HUES48 (cell line): ENCODE measurements around the gene BPIFA3.

Experiments
- H3K27ac ChIP-seq: one replicate; pipeline ENCODE4 v1.7.0; 2013; ENCODE audit warnings: low read depth, low read length, inconsistent platforms
- H3K27me3 ChIP-seq: 2 replicates; pipeline ENCODE4 v1.6.1; 2013; ENCODE audit warnings: mild to moderate bottlenecking, low read length; ENCODE audit not compliant: control insufficient read depth, insufficient read depth
- H3K36me3 ChIP-seq: 2 replicates; pipeline ENCODE4 v1.6.1; 2013; ENCODE audit warnings: low read length; ENCODE audit not compliant: control insufficient read depth, insufficient read depth
- H3K4me1 ChIP-seq: 2 replicates; pipeline ENCODE4 v1.6.1; 2013; ENCODE audit warnings: mild to moderate bottlenecking, low read length; ENCODE audit not compliant: control insufficient read depth, insufficient read depth
- H3K4me3 ChIP-seq: 2 replicates; pipeline ENCODE4 v1.5.1; 2013; ENCODE audit warnings: mild to moderate bottlenecking, low read depth, low read length
- H3K9ac ChIP-seq: 2 replicates; pipeline ENCODE4 v1.6.1; 2013; ENCODE audit warnings: mild to moderate bottlenecking, low read depth, low read length, moderate library complexity
- H3K9me3 ChIP-seq: 2 replicates; pipeline ENCODE4 v1.6.1; 2013; ENCODE audit warnings: low read length; ENCODE audit not compliant: control insufficient read depth, insufficient read depth

Gene BPIFA3

DNA sequence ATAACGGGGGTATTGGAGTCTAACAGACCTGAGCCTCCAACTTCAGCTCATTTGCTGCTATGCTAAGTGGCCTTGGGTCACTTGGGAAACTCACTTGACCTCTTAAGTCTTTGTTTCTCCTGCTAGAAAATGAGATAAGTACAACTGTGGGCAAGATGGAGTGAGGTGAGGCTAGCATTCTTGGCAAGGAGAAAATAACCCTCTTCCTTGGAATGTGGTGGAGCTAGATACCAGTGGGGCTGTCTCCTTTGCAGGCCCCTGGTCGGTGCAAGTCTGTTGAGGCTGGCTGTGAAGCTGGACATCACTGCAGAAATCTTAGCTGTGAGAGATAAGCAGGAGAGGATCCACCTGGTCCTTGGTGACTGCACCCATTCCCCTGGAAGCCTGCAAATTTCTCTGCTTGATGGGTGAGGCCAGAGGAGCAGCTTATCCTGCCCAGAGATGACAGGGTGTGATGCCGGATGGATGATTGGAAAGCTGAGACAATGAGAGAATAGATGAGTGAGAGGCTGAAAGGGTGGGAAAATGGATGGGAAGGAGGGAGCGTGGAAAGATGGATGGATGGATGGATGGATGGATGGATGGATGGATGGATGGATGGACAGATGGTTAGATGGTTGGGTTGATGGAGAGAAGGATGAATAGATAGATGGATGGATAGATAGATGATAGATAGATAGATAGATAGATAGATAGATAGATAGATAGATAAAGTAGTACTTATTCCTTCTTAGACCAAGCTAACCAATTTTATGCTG is 23.0 kb downstream of the BPIFA3 start:
- H3K9me3 ChIP-seq, result no peaks in the 10 kb centered on the region
- no peaks in the 10 kb centered on the region for H3K27me3 ChIP-seq
- no peaks in the 10 kb centered on the region for H3K36me3 ChIP-seq
- H3K27ac ChIP-seq, result no peak overlapping the region
- H3K9ac ChIP-seq, result no peak overlapping the region
- H3K4me1 ChIP-seq, result no peaks in the 10 kb centered on the region
- no peak overlapping the region for H3K4me3 ChIP-seq

DNA sequence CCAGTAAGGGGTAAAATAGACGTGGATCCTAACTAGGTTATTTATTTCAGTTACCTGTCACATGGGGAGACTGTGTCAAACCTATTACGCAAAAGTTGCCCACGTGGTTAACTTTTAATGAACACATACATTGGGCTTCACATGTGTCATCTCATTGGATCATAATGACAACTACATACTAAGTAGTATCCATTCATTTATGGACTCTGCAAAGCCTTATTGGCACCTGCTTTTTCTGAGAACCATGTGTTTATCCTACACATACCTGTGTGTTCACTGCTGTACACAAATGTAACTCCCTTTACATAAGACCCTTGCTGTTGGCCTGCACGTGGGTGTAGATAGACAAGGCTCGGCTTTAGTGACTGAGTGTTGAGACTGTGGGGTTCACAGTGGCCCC is 23.8 kb downstream of the BPIFA3 start:
- no peak overlapping the region for H3K27ac ChIP-seq
- H3K27me3 ChIP-seq, result no peaks in the 10 kb centered on the region
- no peaks in the 10 kb centered on the region for H3K36me3 ChIP-seq
- no peaks in the 10 kb centered on the region for H3K9me3 ChIP-seq
- H3K9ac ChIP-seq, result no peak overlapping the region
- H3K4me1 ChIP-seq, result no peaks in the 10 kb centered on the region
- no peak overlapping the region for H3K4me3 ChIP-seq

DNA sequence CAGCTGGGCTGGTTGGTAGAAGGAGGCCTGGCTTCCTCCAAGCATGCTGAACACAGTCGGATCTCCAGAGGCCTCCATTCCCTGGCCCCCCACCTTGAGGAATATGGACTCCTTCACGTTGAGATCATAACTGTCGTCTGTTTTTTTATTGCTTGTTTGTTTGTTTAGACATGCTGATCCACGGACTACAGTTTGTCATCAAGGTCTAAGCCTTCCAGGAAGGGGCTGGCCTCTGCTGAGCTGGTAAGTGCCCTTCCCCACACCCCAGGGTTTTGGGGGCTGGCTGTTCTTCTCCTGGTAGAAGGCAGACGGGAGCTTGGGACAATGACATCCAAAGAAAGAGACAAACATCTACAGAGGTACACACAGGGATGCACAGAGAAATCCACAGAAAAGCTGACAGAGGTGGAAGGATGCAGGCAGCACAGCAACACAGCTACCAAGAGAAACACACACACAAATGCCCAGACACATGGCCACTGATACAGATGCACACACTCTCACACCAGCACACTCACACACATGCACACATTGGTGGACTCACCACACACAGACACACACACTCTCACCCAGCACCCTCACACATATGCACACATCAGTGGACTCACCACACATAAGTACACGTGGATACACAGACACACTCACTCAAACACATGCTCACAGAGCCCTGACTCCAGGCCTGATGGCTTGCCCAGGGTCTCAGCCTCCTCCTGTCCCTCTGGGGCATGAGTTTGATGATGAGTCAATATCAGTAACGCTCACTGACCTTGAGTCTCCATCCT is 25.4 kb downstream of the BPIFA3 start:
- Histone ChIP-seq H3K27me3 (no peaks in the 10 kb centered on the region), H3K9me3 (no peaks in the 10 kb centered on the region), H3K36me3 (no peaks in the 10 kb centered on the region), H3K4me3 (no peak overlapping the region), H3K9ac (no peak overlapping the region), H3K4me1 (no peaks in the 10 kb centered on the region), H3K27ac (no peak overlapping the region)

DNA sequence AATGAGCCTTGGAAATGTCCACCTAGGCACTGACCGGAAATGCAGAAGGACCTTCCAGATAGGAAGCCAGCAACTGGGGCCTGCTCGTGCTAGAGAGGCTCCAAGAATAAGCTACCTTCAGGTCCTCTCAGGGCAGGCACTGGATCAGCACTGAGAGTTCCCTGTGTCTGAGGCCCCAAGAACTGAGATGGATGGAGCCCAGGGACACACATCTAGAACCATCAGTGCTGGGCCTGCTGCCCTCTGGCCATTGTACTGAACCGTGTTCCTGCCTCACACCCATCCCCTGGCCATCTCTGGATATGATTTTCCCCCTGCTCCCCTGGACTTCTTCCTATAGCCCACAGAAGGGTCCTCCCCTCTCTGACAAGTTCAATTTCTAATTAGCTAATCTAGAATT is 28.9 kb downstream of the BPIFA3 start:
- H3K27me3 ChIP-seq, result no peaks in the 10 kb centered on the region
- no peak overlapping the region for H3K27ac ChIP-seq
- H3K4me3 ChIP-seq, result no peak overlapping the region
- H3K4me1 ChIP-seq, result no peaks in the 10 kb centered on the region
- H3K9me3 ChIP-seq, result no peaks in the 10 kb centered on the region
- H3K36me3 ChIP-seq, result no peaks in the 10 kb centered on the region
- H3K9ac ChIP-seq, result no peak overlapping the region

DNA sequence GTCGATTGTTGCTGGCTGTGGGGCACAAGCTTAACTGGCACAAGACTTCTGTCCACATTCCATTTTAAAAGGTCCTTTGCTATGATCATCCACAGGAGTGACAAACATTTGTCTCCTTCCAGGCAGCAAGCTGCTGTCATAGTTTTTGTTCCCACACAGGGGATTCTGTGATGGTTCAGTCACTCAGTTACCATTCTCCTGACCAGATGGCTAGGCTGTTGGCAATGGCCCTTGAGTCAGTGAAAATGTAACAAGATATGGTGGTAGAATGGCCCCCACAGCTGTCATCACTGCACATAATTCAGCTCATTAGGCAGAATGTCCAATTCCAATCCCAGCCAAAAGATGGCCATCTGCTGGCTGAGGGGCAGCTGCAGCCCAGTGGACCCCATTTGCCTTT is 32.3 kb downstream of the BPIFA3 start:
- no peak overlapping the region for H3K4me3 ChIP-seq
- H3K9me3 ChIP-seq, result no peaks in the 10 kb centered on the region
- no peaks in the 10 kb centered on the region for H3K36me3 ChIP-seq
- H3K27me3 ChIP-seq, result no peaks in the 10 kb centered on the region
- H3K9ac ChIP-seq, result no peak overlapping the region
- no peaks in the 10 kb centered on the region for H3K4me1 ChIP-seq
- no peak overlapping the region for H3K27ac ChIP-seq

DNA sequence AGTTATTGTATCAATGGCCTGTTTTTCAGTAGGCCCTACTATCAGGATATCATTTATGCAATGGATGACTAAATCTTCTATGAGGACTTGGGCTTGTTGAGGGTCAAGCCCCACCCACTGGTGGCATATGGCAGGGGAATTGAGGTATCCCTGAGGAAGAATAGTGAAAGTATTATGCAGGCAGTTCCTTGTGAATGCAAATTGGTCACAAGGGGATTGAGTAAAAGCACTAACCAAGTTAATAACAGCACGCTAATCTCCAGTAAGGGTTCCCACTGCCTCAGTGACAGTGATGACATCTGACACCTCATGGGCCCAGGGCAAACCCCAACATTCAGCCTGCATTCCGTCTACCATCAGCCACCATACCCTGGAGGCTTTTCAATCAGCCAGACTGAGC is 33.5 kb downstream of the BPIFA3 start:
- Histone ChIP-seq H3K9ac (no peak overlapping the region), H3K4me3 (no peak overlapping the region), H3K9me3 (no peaks in the 10 kb centered on the region), H3K4me1 (no peaks in the 10 kb centered on the region), H3K36me3 (no peaks in the 10 kb centered on the region), H3K27me3 (no peaks in the 10 kb centered on the region), H3K27ac (no peak overlapping the region)

DNA sequence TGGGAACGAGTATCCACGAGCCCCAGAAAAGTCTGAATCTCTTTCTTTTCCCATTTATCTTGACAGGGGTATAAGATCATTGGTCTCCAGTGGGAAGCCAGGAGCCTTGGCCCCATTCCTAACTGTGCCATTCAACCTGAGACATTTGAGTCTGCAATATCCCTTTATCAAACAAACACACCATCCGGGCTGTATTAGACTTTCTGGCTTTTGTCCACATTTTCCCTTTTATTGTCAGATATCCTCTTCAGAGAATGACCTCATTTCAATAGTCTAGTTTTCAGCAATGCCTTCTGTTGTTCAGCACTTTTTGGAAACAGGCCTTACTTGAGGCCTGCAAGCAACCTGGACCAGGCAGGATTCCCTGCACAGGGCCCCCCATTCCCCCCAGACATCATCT is 34.3 kb downstream of the BPIFA3 start:
- Histone ChIP-seq H3K4me1 (no peaks in the 10 kb centered on the region), H3K36me3 (no peaks in the 10 kb centered on the region), H3K27ac (no peak overlapping the region)

DNA sequence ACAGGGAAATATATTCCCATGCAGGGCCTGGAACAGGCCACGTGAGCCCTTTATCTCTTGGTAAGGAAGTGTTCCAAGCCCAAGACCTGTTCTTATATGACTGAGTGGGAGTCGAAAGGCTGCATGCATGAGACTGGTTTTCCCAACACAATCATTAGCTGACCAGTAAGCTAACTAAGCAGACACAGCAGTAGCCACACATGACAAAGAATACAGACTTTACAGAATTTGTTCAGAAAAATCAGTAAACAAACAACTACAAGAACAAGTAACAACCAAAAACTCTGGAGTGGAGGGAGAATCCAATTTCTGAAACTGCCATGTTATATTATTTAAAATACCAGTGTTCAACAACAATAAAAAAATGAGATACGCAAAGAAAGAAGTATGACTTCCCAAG is 35.3 kb downstream of the BPIFA3 start:
- H3K27me3 ChIP-seq, result no peaks in the 10 kb centered on the region
- no peaks in the 10 kb centered on the region for H3K9me3 ChIP-seq
- H3K27ac ChIP-seq, result no peak overlapping the region
- no peak overlapping the region for H3K9ac ChIP-seq
- H3K4me3 ChIP-seq, result no peak overlapping the region
- H3K36me3 ChIP-seq, result no peaks in the 10 kb centered on the region
- no peaks in the 10 kb centered on the region for H3K4me1 ChIP-seq

More for the DNA sequence above, 34.3 kb downstream of the BPIFA3 start:
- Histone ChIP-seq H3K4me3 (no peak overlapping the region), H3K27me3 (no peaks in the 10 kb centered on the region), H3K9me3 (no peaks in the 10 kb centered on the region), H3K9ac (no peak overlapping the region)

DNA sequence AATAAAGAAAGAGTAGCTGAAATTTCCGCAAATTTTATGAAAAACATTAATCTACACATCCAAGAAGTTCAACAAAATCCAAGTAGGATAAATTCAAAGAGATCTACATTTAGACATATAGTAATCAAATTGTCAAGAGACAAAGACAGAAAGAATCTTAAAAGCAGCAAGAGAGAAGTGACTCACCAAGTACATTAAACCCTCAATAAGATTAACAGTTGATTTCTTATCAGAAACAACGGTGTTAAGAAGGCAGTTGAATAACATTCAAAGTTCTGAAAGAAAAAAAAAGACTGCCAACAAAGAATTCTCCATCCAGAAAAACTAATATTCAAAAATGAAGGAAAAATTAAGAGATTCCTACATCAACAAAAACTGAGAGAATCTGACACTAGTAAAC is 37.9 kb downstream of the BPIFA3 start:
- H3K27ac ChIP-seq, result no peak overlapping the region
- H3K36me3 ChIP-seq, result no peaks in the 10 kb centered on the region
- no peaks in the 10 kb centered on the region for H3K9me3 ChIP-seq
- H3K9ac ChIP-seq, result no peak overlapping the region
- H3K4me1 ChIP-seq, result no peaks in the 10 kb centered on the region
- no peak overlapping the region for H3K4me3 ChIP-seq
- no peaks in the 10 kb centered on the region for H3K27me3 ChIP-seq

DNA sequence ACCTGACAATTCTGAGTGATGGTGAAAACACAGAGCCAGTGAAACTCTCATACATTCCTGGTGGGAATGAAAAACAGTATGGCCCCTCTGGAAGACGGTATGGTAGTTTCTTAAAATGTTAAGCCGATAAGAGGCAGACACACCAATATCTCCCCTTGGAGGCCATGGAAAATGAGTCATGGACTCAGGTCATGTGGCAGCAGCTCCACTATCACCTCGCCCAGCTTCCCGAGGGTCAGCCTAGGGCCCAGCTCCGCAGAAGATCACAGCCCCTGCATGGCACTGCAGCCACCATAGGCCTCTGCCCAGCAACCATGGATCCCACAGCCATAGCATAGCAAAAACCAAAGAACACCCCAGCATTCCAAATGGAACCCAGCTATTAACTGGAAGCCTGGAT is 40.1 kb downstream of the BPIFA3 start:
- H3K9ac ChIP-seq, result no peak overlapping the region
- H3K36me3 ChIP-seq, result no peaks in the 10 kb centered on the region
- H3K27ac ChIP-seq, result no peak overlapping the region
- H3K27me3 ChIP-seq, result no peaks in the 10 kb centered on the region
- no peaks in the 10 kb centered on the region for H3K9me3 ChIP-seq
- H3K4me3 ChIP-seq, result no peak overlapping the region
- H3K4me1 ChIP-seq, result no peaks in the 10 kb centered on the region

DNA sequence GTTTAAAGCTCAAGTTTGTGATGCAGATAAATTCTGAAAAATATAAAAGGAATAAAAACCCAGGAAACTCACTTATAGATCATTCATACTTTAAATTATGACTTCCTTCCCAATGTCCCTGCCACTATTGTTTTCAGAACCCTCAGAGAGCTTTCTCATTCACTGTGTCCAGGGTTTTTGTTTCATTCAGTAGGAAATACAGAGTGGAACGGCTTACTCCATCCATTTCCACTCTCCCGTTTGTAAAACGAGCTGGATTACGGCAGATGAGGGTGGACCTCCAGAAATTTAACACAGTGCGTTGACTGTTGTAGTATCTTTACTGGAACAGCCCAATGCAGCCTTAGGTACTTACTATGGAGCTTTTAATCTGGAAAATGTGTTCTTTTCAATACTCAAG is 42.2 kb downstream of the BPIFA3 start:
- Histone ChIP-seq H3K27me3 (no peaks in the 10 kb centered on the region), H3K36me3 (no peaks in the 10 kb centered on the region), H3K9ac (no peak overlapping the region), H3K9me3 (no peaks in the 10 kb centered on the region), H3K4me1 (no peaks in the 10 kb centered on the region), H3K27ac (no peak overlapping the region), H3K4me3 (no peak overlapping the region)
